MG63 (cell line): Measurements from ENCODE around the gene ANTXR1. TPM values are rescaled to one million over a fixed set of nuclear protein-coding genes. Genes with fewer than 3 reads are reported as not detected.
A peak's percentile ranks its signal among the peaks of the same experiment; 100 is the strongest.

ENCODE experiments used
- DNase-seq: peaks from one replicate; pipeline ENCODE4 v3.0.0-alpha.2; 2020
- H3K27me3 ChIP-seq: fragments of 250-450 bp; sonication (Bioruptor Pico); 2 replicates; pipeline ENCODE4 v1.5.1; 2020; ENCODE audit warnings: mild to moderate bottlenecking, moderate library complexity
- H3K36me3 ChIP-seq: fragments of 250-450 bp; sonication (Bioruptor Pico); 2 replicates; pipeline ENCODE4 v1.5.1; 2020; ENCODE audit warnings: mild to moderate bottlenecking, moderate library complexity
- H3K4me3 ChIP-seq: fragments of 250-450 bp; sonication (Bioruptor Pico); 2 replicates; pipeline ENCODE4 v1.5.1; 2020; ENCODE audit warnings: mild to moderate bottlenecking, moderate library complexity
- H3K9me3 ChIP-seq: fragments of 250-450 bp; sonication (Bioruptor Pico); 2 replicates; pipeline ENCODE4 v1.5.1; 2020; ENCODE audit warnings: mild to moderate bottlenecking, moderate library complexity
- total RNA-seq: library from RNA; depleted of rRNA; stranded (reverse); fragments of >200 nt; shearing (Covaris generic); gene quantifications from 2 replicates; pipeline ENCODE4 v1.2.3, GENCODE V29; 2014; ENCODE audit warnings: low replicate concordance; rRNA removed

Gene ANTXR1
- 48.6 and 51.1 TPM in 2 replicates for total RNA-seq

GRCh38 chr2:69013142-69013839 lies at the start of gene ANTXR1:
Gene ANTXR1, plus strand, starts transcription at chr2:69013179. Its CDS starts 321 bp downstream, at chr2:69013500.
- Histone ChIP-seq H3K9me3 (no peaks in the 10 kb centered on the region), H3K36me3 (peaks cover 7% of the 10 kb centered on the region), H3K27me3 (no peaks in the 10 kb centered on the region), H3K4me3 (peak within 1 kb of the TSS; percentile 81)
- DNase-seq: peak; percentile 70

GRCh38 chr2:68964282-68964681 lies 48.7 kb upstream of the ANTXR1 start:
- DNase-seq: no peak

GRCh38 chr2:68968221-68968620 lies 44.8 kb upstream of the ANTXR1 start:
- H3K27me3 ChIP-seq: no peaks in the 10 kb centered on the region
- no peak overlapping the region for H3K4me3 ChIP-seq
- no peaks in the 10 kb centered on the region for H3K36me3 ChIP-seq
- H3K9me3 ChIP-seq: peaks cover 5% of the 10 kb centered on the region; the same call in 1 of the 2 replicates
- DNase-seq: no peak

More at GRCh38 chr2:68964282-68964681, 48.7 kb upstream of the ANTXR1 start:
- H3K4me3 ChIP-seq: no peak overlapping the region
- no peaks in the 10 kb centered on the region for H3K36me3 ChIP-seq
- no peaks in the 10 kb centered on the region for H3K27me3 ChIP-seq
- peaks cover 5% of the 10 kb centered on the region; the same call in 1 of the 2 replicates for H3K9me3 ChIP-seq

GRCh38 chr2:68969736-68970490 lies 43.1 kb upstream of the ANTXR1 start:
- DNase-seq: no peak
- Histone ChIP-seq H3K9me3 (no peaks in the 10 kb centered on the region), H3K27me3 (no peaks in the 10 kb centered on the region), H3K4me3 (no peak overlapping the region), H3K36me3 (no peaks in the 10 kb centered on the region)

- H3K9me3 ChIP-seq: no peaks in the 10 kb centered on the region
- no peak overlapping the region for H3K4me3 ChIP-seq
- no peaks in the 10 kb centered on the region for H3K27me3 ChIP-seq
- no peaks in the 10 kb centered on the region for H3K36me3 ChIP-seq
- DNase-seq: no peak
These were observed 42.3 kb upstream of the ANTXR1 start for GRCh38 chr2:68970566-68971265.

- Histone ChIP-seq H3K9me3 (no peaks in the 10 kb centered on the region), H3K36me3 (no peaks in the 10 kb centered on the region), H3K27me3 (no peaks in the 10 kb centered on the region), H3K4me3 (no peak overlapping the region)
- DNase-seq: peak; percentile 91
These were observed 41.3 kb upstream of the ANTXR1 start for GRCh38 chr2:68971591-68972231.

GRCh38 chr2:68974251-68974650 lies 38.7 kb upstream of the ANTXR1 start, which contains the start of gene GKN1:
Gene GKN1, plus strand, starts transcription at chr2:68974636. Its CDS starts 42 bp downstream, at chr2:68974678.
- no peaks in the 10 kb centered on the region for H3K36me3 ChIP-seq

GRCh38 chr2:68974946-68975665 lies 37.9 kb upstream of the ANTXR1 start:
- no peaks in the 10 kb centered on the region for H3K36me3 ChIP-seq
- H3K4me3 ChIP-seq: no peak overlapping the region
- H3K9me3 ChIP-seq: no peaks in the 10 kb centered on the region
- H3K27me3 ChIP-seq: no peaks in the 10 kb centered on the region
- DNase-seq: no peak

More at GRCh38 chr2:68974251-68974650, 38.7 kb upstream of the ANTXR1 start, which contains the start of gene GKN1:
- H3K9me3 ChIP-seq: no peaks in the 10 kb centered on the region
- H3K4me3 ChIP-seq: no peak within 1 kb of the TSS
- DNase-seq: no peak
- no peaks in the 10 kb centered on the region for H3K27me3 ChIP-seq

GRCh38 chr2:68975844-68976243 lies 37.1 kb upstream of the ANTXR1 start:
- Histone ChIP-seq H3K27me3 (no peaks in the 10 kb centered on the region), H3K36me3 (no peaks in the 10 kb centered on the region), H3K4me3 (no peak overlapping the region), H3K9me3 (no peaks in the 10 kb centered on the region)
- DNase-seq: no peak

GRCh38 chr2:68977453-68977852 lies 35.5 kb upstream of the ANTXR1 start:
- Histone ChIP-seq H3K27me3 (no peaks in the 10 kb centered on the region), H3K4me3 (no peak overlapping the region), H3K9me3 (no peaks in the 10 kb centered on the region), H3K36me3 (no peaks in the 10 kb centered on the region)
- DNase-seq: no peak

- H3K4me3 ChIP-seq: no peak overlapping the region
- no peaks in the 10 kb centered on the region for H3K9me3 ChIP-seq
- DNase-seq: no peak
- H3K27me3 ChIP-seq: no peaks in the 10 kb centered on the region
- H3K36me3 ChIP-seq: no peaks in the 10 kb centered on the region
These were observed 34.9 kb upstream of the ANTXR1 start for GRCh38 chr2:68978098-68978497.

- Histone ChIP-seq H3K27me3 (no peaks in the 10 kb centered on the region), H3K4me3 (no peak overlapping the region), H3K9me3 (no peaks in the 10 kb centered on the region), H3K36me3 (no peaks in the 10 kb centered on the region)
- DNase-seq: no peak
These were observed 32.0 kb upstream of the ANTXR1 start for GRCh38 chr2:68980956-68981355.

GRCh38 chr2:68987021-68987503 lies 25.9 kb upstream of the ANTXR1 start:
- no peaks in the 10 kb centered on the region for H3K9me3 ChIP-seq
- no peak overlapping the region for H3K4me3 ChIP-seq
- H3K27me3 ChIP-seq: no peaks in the 10 kb centered on the region
- DNase-seq: no peak
- H3K36me3 ChIP-seq: no peaks in the 10 kb centered on the region

GRCh38 chr2:68989035-68989434 lies 23.9 kb upstream of the ANTXR1 start:
- Histone ChIP-seq H3K9me3 (no peaks in the 10 kb centered on the region), H3K4me3 (no peak overlapping the region), H3K36me3 (no peaks in the 10 kb centered on the region), H3K27me3 (no peaks in the 10 kb centered on the region)
- DNase-seq: no peak

GRCh38 chr2:68992341-68992740 lies 20.6 kb upstream of the ANTXR1 start:
- H3K4me3 ChIP-seq: no peak overlapping the region
- no peaks in the 10 kb centered on the region for H3K27me3 ChIP-seq
- no peaks in the 10 kb centered on the region; the same call in 1 of the 2 replicates for H3K9me3 ChIP-seq
- no peaks in the 10 kb centered on the region for H3K36me3 ChIP-seq
- no peak for DNase-seq

- Histone ChIP-seq H3K4me3 (no peak overlapping the region), H3K27me3 (no peaks in the 10 kb centered on the region), H3K9me3 (no peaks in the 10 kb centered on the region; the same call in 1 of the 2 replicates), H3K36me3 (no peaks in the 10 kb centered on the region)
- no peak for DNase-seq
These were observed 20.0 kb upstream of the ANTXR1 start for GRCh38 chr2:68992933-68993332.
